Measurements from ENCODE around the gene CHST12. TPM values are rescaled to one million over a fixed set of nuclear protein-coding genes. Genes with fewer than 3 reads are reported as not detected.

Gene CHST12
- total and polyA plus RNA-seq, 12 donors = 2.5 to 31.2 (median 19.4) TPM

GRCh38 chr7:2446676-2447075 is 43.3 kb downstream of the CHST12 start:
- TF ChIP-seq POLR2A (IDR thresholded peaks at IDR 0.05) (no peak), CTCF (IDR thresholded peaks at IDR 0.05) (no peak)
- WGBS, 4 donors = 83 to 95% (median 89%) methylated on average over 4 to 10 of the region's 10 CpGs
- no peak overlapping the region for H3K27ac ChIP-seq
- no peaks in the 10 kb centered on the region for H3K9me3 ChIP-seq (replicated peaks in 1 of 3)
- peaks cover 2 to 5% of the 10 kb centered on the region in 2 donors for H3K4me1 ChIP-seq (replicated peaks in 1 of 2)
- H3K4me3 ChIP-seq = no peak overlapping the region
- no peaks in the 10 kb centered on the region for H3K27me3 ChIP-seq
- H3K36me3 ChIP-seq (replicated peaks in 1 of 2) = no peaks in the 10 kb centered on the region
- intact Hi-C loops (cut with DNase I) = no loop called here
- no peak for DNase-seq

GRCh38 chr7:2450198-2451107 is 47.0 kb downstream of the CHST12 start:
- TF ChIP-seq POLR2A (IDR thresholded peaks at IDR 0.05) = no peak
- TF ChIP-seq CTCF (IDR thresholded peaks at IDR 0.05) = no peak
- Histone ChIP-seq H3K9me3 (replicated peaks in 1 of 3) (no peaks in the 10 kb centered on the region), H3K27me3 (no peaks in the 10 kb centered on the region), H3K27ac (no peak overlapping the region), H3K36me3 (replicated peaks in 1 of 2) (no peaks in the 10 kb centered on the region), H3K4me1 (replicated peaks in 1 of 2) (peaks cover 7 to 10% of the 10 kb centered on the region in 2 donors), H3K4me3 (no peak overlapping the region)
- WGBS, 4 donors = 47 to 59% (median 53%) methylated on average over 14 to 32 of the region's 32 CpGs
- no peak for DNase-seq
- intact Hi-C loops (cut with DNase I) = no loop called here

- intact Hi-C loops (cut with DNase I) = no loop called here
- Histone ChIP-seq H3K27ac (no peak overlapping the region), H3K4me3 (peak overlapping the region in 1 of 4 donors; percentile 46), H3K36me3 (replicated peaks in 1 of 2) (no peaks in the 10 kb centered on the region), H3K9me3 (replicated peaks in 1 of 3) (no peaks in the 10 kb centered on the region), H3K4me1 (replicated peaks in 1 of 2) (peaks cover 7 to 10% of the 10 kb centered on the region in 2 donors), H3K27me3 (no peaks in the 10 kb centered on the region)
- WGBS, 4 donors = 14 to 16% (median 14%) methylated on average over 7 to 34 of the region's 34 CpGs; no CpG with 5 or more reads in 1 of the 4 donors
- TF ChIP-seq POLR2A (IDR thresholded peaks at IDR 0.05) = no peak
- peak; percentile 79 to 93 (median 86) for TF ChIP-seq CTCF (IDR thresholded peaks at IDR 0.05)
- peak; percentile 80 to 91 (median 86) for DNase-seq
Observed at GRCh38 chr7:2451171-2452073, 48.0 kb downstream of the CHST12 start.

GRCh38 chr7:2452074-2452507 is 48.7 kb downstream of the CHST12 start:
- DNase-seq = peak in 1 of 7 donors; percentile 42
- Histone ChIP-seq H3K27ac (no peak overlapping the region), H3K9me3 (replicated peaks in 1 of 3) (no peaks in the 10 kb centered on the region), H3K27me3 (no peaks in the 10 kb centered on the region), H3K4me3 (peak overlapping the region in 1 of 4 donors; percentile 46), H3K36me3 (replicated peaks in 1 of 2) (no peaks in the 10 kb centered on the region), H3K4me1 (replicated peaks in 1 of 2) (peaks cover 7 to 10% of the 10 kb centered on the region in 2 donors)
- no peak for TF ChIP-seq POLR2A (IDR thresholded peaks at IDR 0.05)
- TF ChIP-seq CTCF (IDR thresholded peaks at IDR 0.05) = no peak
- intact Hi-C loops (cut with DNase I) = no loop called here
- 25 to 31% (median 28%) methylated on average over 8 to 16 of the region's 16 CpGs for WGBS, 4 donors

Data from adrenal gland (tissue), 12 donors.